Measurements from ENCODE around the gene ZSCAN25.
A peak's percentile ranks its signal among the peaks of the same experiment; 100 is the strongest.
"Not testable (repeated sequence)": the region's sequence is repeated elsewhere in the genome, so short reads cannot be mapped to it uniquely, and the experiment has no call there.

Gene ZSCAN25

GRCh38 chr7:99616359-99617191 lies at the start of gene ZSCAN25:
TSS of gene ZSCAN25 (plus strand) at chr7:99616946. CDS start at chr7:99619607, 2,661 bp downstream.
- DNase-seq = peak; percentile 74

- not testable (repeated sequence) for DNase-seq
These were observed 48.0 kb upstream of the ZSCAN25 start for GRCh38 chr7:99568770-99569169.

- no peak for DNase-seq
These were observed 45.0 kb upstream of the ZSCAN25 start for GRCh38 chr7:99571768-99572167.

GRCh38 chr7:99573257-99573656 lies 43.5 kb upstream of the ZSCAN25 start:
- DNase-seq = no peak

- DNase-seq = no peak
These were observed 40.5 kb upstream of the ZSCAN25 start for GRCh38 chr7:99576251-99576650.

GRCh38 chr7:99579281-99579955 lies 37.3 kb upstream of the ZSCAN25 start:
- no peak for DNase-seq

GRCh38 chr7:99579956-99580777 lies 36.6 kb upstream of the ZSCAN25 start:
- DNase-seq = peak; percentile 56

- not testable (repeated sequence) for DNase-seq
These were observed 35.9 kb upstream of the ZSCAN25 start for GRCh38 chr7:99580778-99581332.

GRCh38 chr7:99588868-99589267 lies 27.9 kb upstream of the ZSCAN25 start:
- DNase-seq = no peak

GRCh38 chr7:99594948-99595745 lies 21.6 kb upstream of the ZSCAN25 start:
- no peak for DNase-seq

- DNase-seq = no peak
These were observed 20.3 kb upstream of the ZSCAN25 start for GRCh38 chr7:99596408-99596955.

GRCh38 chr7:99597762-99598501 lies 18.8 kb upstream of the ZSCAN25 start, which contains the start of gene TMEM225B:
TSS of gene TMEM225B (plus strand) at chr7:99598267. CDS start at chr7:99604389, 6,122 bp downstream.
- no peak for DNase-seq

- DNase-seq = no peak
These were observed 16.9 kb upstream of the ZSCAN25 start for GRCh38 chr7:99599836-99600235.

- no peak for DNase-seq
These were observed 15.0 kb upstream of the ZSCAN25 start for GRCh38 chr7:99601656-99602310.

- DNase-seq = no peak
These were observed 11.2 kb upstream of the ZSCAN25 start for GRCh38 chr7:99605527-99605926.

GRCh38 chr7:99606531-99606930 lies 10.2 kb upstream of the ZSCAN25 start:
- no peak for DNase-seq

GRCh38 chr7:99607548-99607947 lies 9.2 kb upstream of the ZSCAN25 start:
- no peak for DNase-seq

- DNase-seq = no peak
These were observed 2.3 kb upstream of the ZSCAN25 start for GRCh38 chr7:99614495-99614894.

GRCh38 chr7:99615989-99616358 lies 772 bp upstream of the ZSCAN25 start:
- DNase-seq = no peak

GRCh38 chr7:99617192-99617781 lies 541 bp downstream of the ZSCAN25 start:
- no peak for DNase-seq
